Endothelial cell of umbilical vein (primary cell): ENCODE data around the gene CDHR4. TPM values are rescaled to one million over a fixed set of nuclear protein-coding genes. Genes with fewer than 3 reads are reported as not detected.

Experiments
- BruUV-seq: library from RNA; stranded (reverse); fragments of 400-500 nt; replicated peaks from 2 replicates; lab custom pipeline; 2021; lab: Mats Ljungman, UMichigan
- CTCF ChIA-PET: fragments of 300-600, 350-600 bp; sonication (Branson Sonifier 250); formaldehyde crosslinking; loops from one replicate; lab custom pipeline; 2021; ENCODE audit warnings: antibody characterized with exemption, inconsistent platforms; lab: Charles Lee
- POLR2A ChIA-PET: fragments of 300-600, 350-600 bp; sonication (Branson Sonifier 250); formaldehyde crosslinking; loops from one replicate; lab custom pipeline; 2021; ENCODE audit warnings: antibody characterized with exemption, inconsistent platforms; lab: Charles Lee
- DNase-seq: peaks from one replicate; pipeline ENCODE4 v3.0.0-alpha.2; 2011; ENCODE audit warnings: low read depth, low spot score
- FAIRE-seq: peaks from 2 replicates; lab custom pipeline; 2011; peaks lifted over from hg19 to GRCh38; lab: Jason Lieb, UNC
- H2AFZ ChIP-seq: 2 replicates; pipeline ENCODE4 v1.6.0; 2012; ENCODE audit warnings: low read depth, low read length, control low read depth, inconsistent platforms
- H3K27ac ChIP-seq: 2 replicates; pipeline ENCODE4 v1.5.1; 2011; ENCODE audit warnings: low read depth, mild to moderate bottlenecking, control low read depth, low read length, moderate library complexity; ENCODE audit not compliant: insufficient read depth
- H3K27me3 ChIP-seq, 2 experiments: 2 replicates each; pipeline versions ENCODE4 v1.6.0 to v1.6.1; 2011; ENCODE audit warnings: low read length in 2 of 2, mixed read lengths in 1 of 2; ENCODE audit not compliant: control insufficient read depth in 2 of 2, insufficient read depth in 2 of 2
- H3K36me3 ChIP-seq, 2 experiments: 2 replicates in 1 of 2; 3 replicates in 1 of 2; pipeline ENCODE4 v1.5.1; 2011; ENCODE audit warnings: low read length in 2 of 2, mild to moderate bottlenecking in 1 of 2, moderate library complexity in 1 of 2; ENCODE audit not compliant: control insufficient read depth in 2 of 2, insufficient read depth in 2 of 2; ENCODE audit errors: extremely low read depth in 1 of 2
- H3K4me1 ChIP-seq: 3 replicates; pipeline ENCODE4 v1.5.1; 2011; ENCODE audit warnings: mild to moderate bottlenecking, low read length; ENCODE audit not compliant: control insufficient read depth, insufficient read depth; ENCODE audit errors: extremely low read depth
- H3K4me2 ChIP-seq: 2 replicates; pipeline ENCODE4 v1.6.1; 2011; ENCODE audit warnings: low read length, control low read depth, mixed read lengths; ENCODE audit not compliant: insufficient read depth
- H3K4me3 ChIP-seq, 3 experiments: fragments of 200-600 bp in 1 of 3; sonication (generic), shearing (Covaris generic) in 1 of 3; replicated peaks in 1 of 3; 2 replicates each; pipeline ENCODE4 v1.5.1; 2011 to 2016; ENCODE audit warnings: control low read depth in 3 of 3, low read length in 3 of 3, mild to moderate bottlenecking in 2 of 3, inconsistent platforms in 1 of 3, low read depth in 1 of 3, moderate library complexity in 1 of 3; ENCODE audit not compliant: insufficient read depth in 1 of 3
- H3K79me2 ChIP-seq: 2 replicates; pipeline ENCODE4 v1.6.0; 2012; ENCODE audit warnings: low read length, inconsistent platforms; ENCODE audit not compliant: control insufficient read depth, insufficient read depth
- H3K9ac ChIP-seq: replicated peaks from 2 replicates; pipeline ENCODE3; 2011; ENCODE audit warnings: low read length, control low read depth; ENCODE audit not compliant: insufficient read depth; ENCODE audit errors: extremely low read depth
- H3K9me1 ChIP-seq: replicated peaks from 3 replicates; pipeline ENCODE4 v1.6.0; 2011; ENCODE audit warnings: mild to moderate bottlenecking, low read length; ENCODE audit not compliant: control insufficient read depth, insufficient read depth; ENCODE audit errors: extremely low read depth
- H3K9me3 ChIP-seq: replicated peaks from 2 replicates; pipeline ENCODE4 v1.5.1; 2012; ENCODE audit warnings: low read length, inconsistent platforms; ENCODE audit not compliant: control insufficient read depth, insufficient read depth
- H4K20me1 ChIP-seq: replicated peaks from 2 replicates; pipeline ENCODE3; 2011; ENCODE audit warnings: mild to moderate bottlenecking, low read length; ENCODE audit not compliant: control insufficient read depth, insufficient read depth; ENCODE audit errors: extremely low read depth
- EZH2 ChIP-seq: IDR thresholded peaks from 2 replicates; pipeline ENCODE4 v1.6.1; 2012; ENCODE audit warnings: borderline replicate concordance, low read depth, mild to moderate bottlenecking, moderate library complexity, low read length, inconsistent platforms; ENCODE audit not compliant: severe bottlenecking
- FOS ChIP-seq: IDR thresholded peaks from 2 replicates; pipeline ENCODE4 v1.6.1; 2011; ENCODE audit warnings: mild to moderate bottlenecking, low read length, moderate library complexity, borderline replicate concordance; ENCODE audit not compliant: insufficient read depth
- GATA2 ChIP-seq: IDR thresholded peaks from 2 replicates; pipeline ENCODE4 v1.7.0; 2011; ENCODE audit warnings: low read depth, mild to moderate bottlenecking, moderate library complexity, mixed read lengths, low read length; ENCODE audit not compliant: insufficient read length, insufficient read depth
- JUN ChIP-seq: IDR thresholded peaks from 2 replicates; pipeline ENCODE4 v1.6.1; 2011; ENCODE audit warnings: borderline replicate concordance, low read depth; ENCODE audit not compliant: insufficient read length, insufficient read depth
- MYC ChIP-seq: IDR thresholded peaks from one replicate; pipeline ENCODE4 v1.6.1; 2011; ENCODE audit warnings: mild to moderate bottlenecking, low read depth, low read length
- POLR2A ChIP-seq: IDR thresholded peaks from 2 replicates; pipeline ENCODE4 v1.6.1; 2012; ENCODE audit warnings: low read depth, mild to moderate bottlenecking, control low read depth, low read length
- POLR2AphosphoS5 ChIP-seq: IDR thresholded peaks from 2 replicates; pipeline ENCODE4 v1.6.1; 2012; ENCODE audit warnings: low read depth, mild to moderate bottlenecking, control low read depth, low read length, moderate library complexity; ENCODE audit not compliant: insufficient read depth
- dilution Hi-C: fragments of 300-500 bp; cut with MboI; formaldehyde crosslinking; loops from one replicate; pipeline ENCODE4 v1.15.0; 2019; ENCODE audit warnings: low sequenced_read_pairs; ENCODE audit not compliant: extremely low pct_ligation_motif_present
- intact Hi-C: fragments of 100-400 bp; cut with micrococcal nuclease; formaldehyde crosslinking; loops from one replicate; pipeline ENCODE4 v1.10.0; 2022
- polyA plus RNA-seq, 4 experiments: library from polyadenylated mRNA; depleted of rRNA in 3 of 4; stranded (reverse) in 3 of 4; unstranded in 1 of 4; fragments of >200 nt; gene quantifications; 2 replicates each; pipeline versions ENCODE4 v1.2.1 to v1.2.3, GENCODE V29; 2011 to 2012; ENCODE audit warnings: missing spikeins in 1 of 4
- total RNA-seq: library from RNA; stranded (reverse); gene quantifications from 2 replicates; pipeline ENCODE4 v1.2.3, GENCODE V29; 2021
- TF ChIP-seq, protein P1 (sequence below): IDR thresholded peaks from 2 replicates; pipeline ENCODE4 v1.6.1; 2011; ENCODE audit not compliant: insufficient read depth, insufficient read length
- TF ChIP-seq, protein P2 (sequence below), 2 donors: IDR thresholded peaks; 1 replicate in 1 of 2; 2 replicates in 1 of 2; pipeline ENCODE4 v1.5.1; 2011; ENCODE audit warnings: low read length in 2 of 2, mild to moderate bottlenecking in 2 of 2, moderate library complexity in 2 of 2, control low read depth in 1 of 2, inconsistent platforms in 1 of 2, low read depth in 1 of 2; ENCODE audit not compliant: insufficient read depth in 1 of 2; ENCODE audit errors: extremely low read depth in 1 of 2

The CDHR4 gene
- total and polyA plus RNA-seq, 2 donors (not counting 3 experiments of a cell fraction or from before 2014, with no cell fraction given) = 0.19 TPM; not detected in 1

DNA sequence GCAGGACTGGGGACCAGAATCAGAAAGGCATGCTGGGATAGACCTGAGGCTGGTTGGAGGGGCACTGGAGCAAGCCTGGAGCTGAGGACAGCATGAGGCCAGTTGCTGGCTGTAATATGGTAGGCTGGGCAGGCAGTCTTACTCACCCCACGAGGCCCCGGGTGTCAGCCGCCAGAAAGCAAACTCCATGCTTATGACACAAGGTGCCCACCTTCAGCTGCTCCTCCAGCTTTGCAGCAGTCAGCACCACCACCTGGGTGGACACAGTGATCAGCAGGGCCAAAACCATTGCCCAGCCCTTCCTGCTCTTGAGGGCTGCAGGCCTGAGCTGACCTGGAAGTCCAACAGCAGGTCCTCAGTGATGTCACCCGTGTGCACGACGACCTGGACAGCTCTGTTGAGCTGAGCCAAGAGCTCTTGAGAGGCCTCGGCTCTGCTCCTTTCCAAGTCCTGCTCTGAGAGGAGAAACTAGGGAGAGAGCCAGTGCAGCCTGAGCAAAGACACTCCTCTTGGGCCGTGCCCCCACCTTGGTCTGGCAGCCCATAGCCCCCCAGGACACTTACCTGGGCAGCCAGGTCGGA, 13.3 kb upstream of the CDHR4 start:
- ChIA-PET CTCF (interaction anchor here (1.0 to 2.3 kb wide), 4 partner anchors 8 to 26 kb away, joined by 3 to 24 read pairs (median 14); partner anchors contain the start of genes CDHR4 and INKA1), POLR2A (interaction anchor here (1.4 kb wide), 2 partner anchors 8 to 10 kb away, joined by 6 to 7 read pairs; partner anchors contain the start of gene INKA1)
- Histone ChIP-seq H2AFZ (peak overlapping the region; percentile 98), H3K27me3 (no peaks in the 10 kb centered on the region), H3K27ac (no peak overlapping the region), H3K9me1 (no peaks in the 10 kb centered on the region), H3K9ac (no peak overlapping the region), H4K20me1 (no peaks in the 10 kb centered on the region), H3K79me2 (no peaks in the 10 kb centered on the region), H3K4me2 (peak overlapping the region; percentile 70), H3K36me3 (peaks cover 0 to 3% of the 10 kb centered on the region in 2 experiments), H3K4me1 (peaks cover 13% of the 10 kb centered on the region), H3K9me3 (no peaks in the 10 kb centered on the region), H3K4me3 (peak overlapping the region in 2 of 3 experiments; percentile 17 to 48)
- TF ChIP-seq GATA2 = no peak
- TF ChIP-seq MYC = no peak
- TF ChIP-seq, protein P1, sequence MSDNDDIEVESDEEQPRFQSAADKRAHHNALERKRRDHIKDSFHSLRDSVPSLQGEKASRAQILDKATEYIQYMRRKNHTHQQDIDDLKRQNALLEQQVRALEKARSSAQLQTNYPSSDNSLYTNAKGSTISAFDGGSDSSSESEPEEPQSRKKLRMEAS = no peak
- TF ChIP-seq FOS = no peak
- TF ChIP-seq, protein P2, sequence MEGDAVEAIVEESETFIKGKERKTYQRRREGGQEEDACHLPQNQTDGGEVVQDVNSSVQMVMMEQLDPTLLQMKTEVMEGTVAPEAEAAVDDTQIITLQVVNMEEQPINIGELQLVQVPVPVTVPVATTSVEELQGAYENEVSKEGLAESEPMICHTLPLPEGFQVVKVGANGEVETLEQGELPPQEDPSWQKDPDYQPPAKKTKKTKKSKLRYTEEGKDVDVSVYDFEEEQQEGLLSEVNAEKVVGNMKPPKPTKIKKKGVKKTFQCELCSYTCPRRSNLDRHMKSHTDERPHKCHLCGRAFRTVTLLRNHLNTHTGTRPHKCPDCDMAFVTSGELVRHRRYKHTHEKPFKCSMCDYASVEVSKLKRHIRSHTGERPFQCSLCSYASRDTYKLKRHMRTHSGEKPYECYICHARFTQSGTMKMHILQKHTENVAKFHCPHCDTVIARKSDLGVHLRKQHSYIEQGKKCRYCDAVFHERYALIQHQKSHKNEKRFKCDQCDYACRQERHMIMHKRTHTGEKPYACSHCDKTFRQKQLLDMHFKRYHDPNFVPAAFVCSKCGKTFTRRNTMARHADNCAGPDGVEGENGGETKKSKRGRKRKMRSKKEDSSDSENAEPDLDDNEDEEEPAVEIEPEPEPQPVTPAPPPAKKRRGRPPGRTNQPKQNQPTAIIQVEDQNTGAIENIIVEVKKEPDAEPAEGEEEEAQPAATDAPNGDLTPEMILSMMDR (IDR thresholded peaks at IDR 0.05; ENCODE audit: extremely low read depth in 1 of 2, insufficient read depth in 1 of 2, low read depth in 1 of 2, low read length in 2 of 2) = no peak
- TF ChIP-seq POLR2AphosphoS5 = no peak
- no peak for TF ChIP-seq EZH2
- no peak for TF ChIP-seq POLR2A
- TF ChIP-seq JUN = no peak
- BruUV-seq = TSS peak; percentile 44
- intact Hi-C loops (loop anchor here (1.0 kb wide), 1 partner anchor 8 kb away; no protein-coding TSS in a partner anchor), dilution Hi-C loops (no loop called here)
- FAIRE-seq = no peak
- DNase-seq = no peak
